ENCODE results near the gene GALNT18. TPM values are rescaled to one million over a fixed set of nuclear protein-coding genes. Genes with fewer than 3 reads are reported as not detected.

GALNT18 gene
- total RNA-seq, 2 experiments from 2014 or later, result 3.6 to 3.8 TPM

DNA sequence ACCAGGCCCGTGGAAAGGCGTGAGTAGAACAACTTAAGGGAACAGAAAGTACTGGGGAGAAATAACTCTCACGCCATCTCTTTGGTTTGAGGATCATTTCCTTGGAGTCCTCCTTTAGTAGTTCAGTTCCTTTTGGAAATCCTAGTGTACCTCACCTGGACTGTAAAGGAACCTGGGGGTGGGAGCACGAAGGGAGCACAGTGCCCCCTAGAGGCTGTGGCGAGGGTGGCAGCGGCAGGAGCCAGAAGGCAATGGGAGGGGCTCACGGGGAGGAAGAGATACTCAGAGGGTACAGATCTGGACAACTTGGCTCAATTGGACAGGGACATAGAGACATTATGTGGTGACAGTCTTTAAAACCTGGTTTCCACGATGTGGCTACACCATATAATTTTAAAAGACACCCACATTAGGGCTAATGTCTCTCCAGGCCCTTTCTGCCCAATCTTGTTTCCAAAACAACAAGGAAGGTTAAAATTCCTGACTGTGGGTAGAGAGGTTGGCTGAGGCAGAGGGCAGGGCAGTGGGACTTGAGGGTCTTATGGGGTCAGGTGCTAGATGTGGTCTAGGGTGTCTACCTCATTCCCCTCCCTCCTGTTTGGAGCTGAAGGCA, 355.7 kb downstream of the GALNT18 start:
- POLR2A ChIA-PET, result no interaction called here
- CTCF ChIA-PET, result interaction anchor here (1.3 kb wide), 1 partner anchor 238 kb away, joined by 6 read pairs; no protein-coding TSS in a partner anchor

- CTCF ChIA-PET, result interaction anchor here (0.6 to 1.6 kb wide), 2 partner anchors 237 to 568 kb away, joined by 4 read pairs; no protein-coding TSS in a partner anchor
- POLR2A ChIA-PET, result no interaction called here
These were observed 356.5 kb downstream of the GALNT18 start for GRCh38 chr11:11265320-11265719.

- ChIA-PET CTCF (no interaction called here), POLR2A (no interaction called here)
These were observed 358.4 kb downstream of the GALNT18 start for GRCh38 chr11:11263238-11264005.

- CTCF ChIA-PET, result interaction anchor here (0.6 kb wide), 1 partner anchor 293 kb away, joined by 3 read pairs; no protein-coding TSS in a partner anchor
These were observed 359.5 kb downstream of the GALNT18 start for GRCh38 chr11:11262171-11262920.

DNA sequence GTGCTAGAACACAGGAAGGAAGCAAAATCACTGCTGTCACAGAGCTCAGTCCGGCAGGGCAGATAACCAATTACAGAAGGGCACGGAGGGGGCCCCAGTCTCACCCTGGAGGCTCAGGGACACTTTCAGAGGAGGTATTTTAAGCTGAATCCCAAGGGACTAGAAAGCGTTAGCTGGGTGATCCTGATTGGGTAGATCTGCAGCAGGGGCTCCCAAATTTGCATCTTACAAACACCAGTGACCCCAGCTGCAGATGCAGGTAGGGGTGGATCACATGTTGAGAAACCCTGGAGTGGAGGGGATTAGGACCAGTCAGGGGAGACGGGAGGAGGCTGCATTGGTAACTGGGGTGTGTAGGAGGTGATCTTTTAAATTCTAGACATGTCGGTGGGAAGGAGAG, 360.2 kb downstream of the GALNT18 start:
- ChIA-PET CTCF (interaction anchor here (0.6 kb wide), 1 partner anchor 292 kb away, joined by 3 read pairs; no protein-coding TSS in a partner anchor), POLR2A (no interaction called here)

More at GRCh38 chr11:11262171-11262920, 359.5 kb downstream of the GALNT18 start:
- POLR2A ChIA-PET, result no interaction called here

- ChIA-PET POLR2A (no interaction called here), CTCF (no interaction called here)
These were observed 360.9 kb downstream of the GALNT18 start for GRCh38 chr11:11260903-11261302.

DNA sequence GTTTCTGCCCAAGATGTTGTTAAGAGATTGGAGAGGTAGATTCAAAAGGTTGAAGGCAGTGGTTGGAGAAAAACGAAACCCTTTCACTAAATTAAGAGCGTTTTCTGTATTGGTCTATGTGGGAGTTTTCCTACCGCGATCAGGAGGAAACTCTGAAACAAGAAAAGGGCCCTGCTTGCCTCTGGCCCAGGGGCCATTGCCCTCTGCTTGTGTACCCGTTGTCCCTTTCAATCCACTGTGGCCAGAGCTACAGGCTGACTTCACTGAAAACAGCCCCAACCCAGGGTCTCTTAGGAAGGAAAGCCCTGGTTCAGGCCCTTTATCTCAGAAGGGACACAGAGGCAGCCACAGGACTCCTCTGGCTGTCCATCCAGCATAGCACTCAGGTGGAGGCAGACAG, 367.8 kb downstream of the GALNT18 start:
- POLR2A ChIA-PET, result no interaction called here
- CTCF ChIA-PET, result no interaction called here

GRCh38 chr11:11253497-11253896, 368.3 kb downstream of the GALNT18 start:
- ChIA-PET POLR2A (no interaction called here), CTCF (no interaction called here)

DNA sequence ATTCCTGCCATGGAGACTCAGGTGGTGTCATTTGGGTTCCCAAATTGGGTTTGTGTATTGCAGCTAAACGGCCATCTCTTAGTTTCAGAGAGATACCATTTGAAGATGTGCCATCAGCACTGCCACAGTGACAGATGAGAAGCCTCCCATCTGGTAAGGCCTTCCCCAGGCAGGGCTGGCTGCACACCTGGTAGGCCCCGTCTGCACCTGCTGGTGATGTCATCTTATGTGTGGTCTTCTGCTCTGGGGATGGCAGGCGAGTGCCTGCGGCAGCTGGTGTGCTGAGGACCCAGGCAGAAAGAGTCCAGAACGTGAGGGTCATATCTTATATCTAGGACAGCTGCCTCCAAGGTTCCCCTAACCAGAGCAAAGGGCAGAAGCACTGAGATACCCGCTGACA, 369.4 kb downstream of the GALNT18 start:
- CTCF ChIA-PET, result no interaction called here
- POLR2A ChIA-PET, result no interaction called here

- ChIA-PET POLR2A (no interaction called here), CTCF (no interaction called here)
These were observed 370.3 kb downstream of the GALNT18 start for GRCh38 chr11:11251394-11251970.

GRCh38 chr11:11250470-11250869, 371.3 kb downstream of the GALNT18 start:
- ChIA-PET POLR2A (interaction anchor here (0.7 kb wide), 1 partner anchor 318 kb away, joined by 3 read pairs; no protein-coding TSS in a partner anchor), CTCF (no interaction called here)

GRCh38 chr11:11247576-11247975, 374.2 kb downstream of the GALNT18 start:
- ChIA-PET CTCF (no interaction called here), POLR2A (no interaction called here)

- ChIA-PET CTCF (no interaction called here), POLR2A (no interaction called here)
These were observed 374.7 kb downstream of the GALNT18 start for GRCh38 chr11:11247086-11247485.

- CTCF ChIA-PET, result interaction anchor here (0.6 kb wide), 1 partner anchor 11 kb away, joined by 5 read pairs; no protein-coding TSS in a partner anchor
- POLR2A ChIA-PET, result no interaction called here
These were observed 375.6 kb downstream of the GALNT18 start for GRCh38 chr11:11246166-11246565.

- ChIA-PET CTCF (interaction anchor here (0.6 kb wide), 1 partner anchor 10 kb away, joined by 5 read pairs; no protein-coding TSS in a partner anchor), POLR2A (no interaction called here)
These were observed 376.4 kb downstream of the GALNT18 start for GRCh38 chr11:11245453-11245852.

- POLR2A ChIA-PET, result no interaction called here
- CTCF ChIA-PET, result no interaction called here
These were observed 377.2 kb downstream of the GALNT18 start for GRCh38 chr11:11244470-11245080.

- POLR2A ChIA-PET, result no interaction called here
These were observed 378.0 kb downstream of the GALNT18 start for GRCh38 chr11:11243590-11244469.

DNA sequence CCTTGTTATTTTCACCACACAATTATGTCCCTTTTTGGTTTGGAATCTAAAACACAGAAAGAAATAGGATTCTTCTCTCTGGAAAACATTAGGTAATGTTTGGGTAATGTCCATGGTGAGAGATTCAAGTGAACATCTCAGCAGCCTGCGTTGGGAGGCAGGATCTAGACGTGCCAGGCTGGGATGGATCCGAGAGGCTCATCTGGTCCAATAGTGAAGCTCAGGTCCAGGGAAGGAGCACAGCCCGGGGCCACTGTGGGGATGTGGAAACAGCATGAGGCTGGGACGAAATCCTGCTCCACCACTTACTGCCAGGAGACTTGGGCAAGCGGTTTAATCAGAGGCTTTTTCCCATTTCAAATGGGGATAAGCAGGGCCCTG, 378.6 kb downstream of the GALNT18 start:
- ChIA-PET POLR2A (no interaction called here), CTCF (no interaction called here)

More at GRCh38 chr11:11243590-11244469, 378.0 kb downstream of the GALNT18 start:
- CTCF ChIA-PET, result no interaction called here

GRCh38 chr11:11241284-11241683, 380.5 kb downstream of the GALNT18 start:
- CTCF ChIA-PET, result no interaction called here
- POLR2A ChIA-PET, result no interaction called here
